ENCODE data around the gene NGEF.
"Not testable (repeated sequence)": the region's sequence is repeated elsewhere in the genome, so short reads cannot be mapped to it uniquely, and the experiment has no call there.

NGEF gene

GRCh38 chr2:233022561-233022960 is 9.5 kb upstream of the NGEF start:
- H3K4me3 ChIP-seq (ENCODE audit: low read depth, low read length) = no peak overlapping the region
- in situ Hi-C loops (cut with HindIII; ENCODE audit: low sequenced_read_pairs) = no loop called here
- DNase-seq (ENCODE audit: low read depth) = no peak
- TF ChIP-seq, protein P1, sequence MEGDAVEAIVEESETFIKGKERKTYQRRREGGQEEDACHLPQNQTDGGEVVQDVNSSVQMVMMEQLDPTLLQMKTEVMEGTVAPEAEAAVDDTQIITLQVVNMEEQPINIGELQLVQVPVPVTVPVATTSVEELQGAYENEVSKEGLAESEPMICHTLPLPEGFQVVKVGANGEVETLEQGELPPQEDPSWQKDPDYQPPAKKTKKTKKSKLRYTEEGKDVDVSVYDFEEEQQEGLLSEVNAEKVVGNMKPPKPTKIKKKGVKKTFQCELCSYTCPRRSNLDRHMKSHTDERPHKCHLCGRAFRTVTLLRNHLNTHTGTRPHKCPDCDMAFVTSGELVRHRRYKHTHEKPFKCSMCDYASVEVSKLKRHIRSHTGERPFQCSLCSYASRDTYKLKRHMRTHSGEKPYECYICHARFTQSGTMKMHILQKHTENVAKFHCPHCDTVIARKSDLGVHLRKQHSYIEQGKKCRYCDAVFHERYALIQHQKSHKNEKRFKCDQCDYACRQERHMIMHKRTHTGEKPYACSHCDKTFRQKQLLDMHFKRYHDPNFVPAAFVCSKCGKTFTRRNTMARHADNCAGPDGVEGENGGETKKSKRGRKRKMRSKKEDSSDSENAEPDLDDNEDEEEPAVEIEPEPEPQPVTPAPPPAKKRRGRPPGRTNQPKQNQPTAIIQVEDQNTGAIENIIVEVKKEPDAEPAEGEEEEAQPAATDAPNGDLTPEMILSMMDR (IDR thresholded peaks at IDR 0.05; ENCODE audit: low read depth, low read length, missing control alignments) = no peak

DNA sequence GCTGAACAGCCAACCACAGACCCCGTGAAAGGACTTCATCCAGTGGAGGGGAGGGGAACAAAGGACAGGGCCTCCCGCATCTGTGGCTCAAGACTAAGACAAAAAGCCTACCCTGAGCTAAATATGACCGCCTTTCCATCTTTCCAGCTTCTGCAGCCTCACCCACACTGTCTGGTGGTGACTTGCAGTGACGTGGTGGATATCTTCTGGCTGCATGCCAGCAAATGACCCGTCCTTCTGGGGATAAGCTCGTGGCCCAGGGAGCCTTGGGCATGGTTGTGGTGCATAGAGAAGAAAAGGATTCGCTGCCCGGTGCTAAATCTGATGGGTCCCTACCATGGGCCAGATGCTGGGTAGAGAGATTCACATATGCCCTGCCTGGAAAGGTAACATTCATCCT is 8.7 kb upstream of the NGEF start:
- DNase-seq (ENCODE audit: low read depth) = no peak
- TF ChIP-seq, protein P1 (IDR thresholded peaks at IDR 0.05; ENCODE audit: low read depth, low read length, missing control alignments) = no peak
- in situ Hi-C loops (cut with HindIII; ENCODE audit: low sequenced_read_pairs) = no loop called here

DNA sequence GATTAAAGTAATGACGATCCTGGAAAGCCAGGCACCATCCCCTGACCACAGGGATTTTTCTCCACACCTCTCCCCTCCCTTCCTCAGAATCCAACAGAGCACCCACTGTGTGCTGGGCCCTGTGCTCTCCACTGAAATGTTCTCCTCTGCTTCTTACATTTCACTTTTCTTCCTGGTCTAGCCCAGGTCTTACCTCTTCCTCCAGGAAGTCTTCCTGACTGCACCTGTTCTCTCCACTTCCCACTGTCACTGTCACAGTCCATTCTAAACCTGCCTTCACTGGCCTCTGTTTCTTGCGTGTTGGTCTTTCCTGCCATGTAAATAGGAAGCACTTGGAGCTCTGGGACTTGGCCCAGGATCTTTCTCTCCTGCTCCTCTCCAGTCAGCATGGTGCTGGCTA is 7.4 kb upstream of the NGEF start:
- no peak overlapping the region for H3K4me3 ChIP-seq (ENCODE audit: low read depth, low read length)
- in situ Hi-C loops (cut with HindIII; ENCODE audit: low sequenced_read_pairs) = no loop called here
- no peak for DNase-seq (ENCODE audit: low read depth)
- TF ChIP-seq, protein P1 (IDR thresholded peaks at IDR 0.05; ENCODE audit: low read depth, low read length, missing control alignments) = no peak

More for the DNA sequence above, 8.7 kb upstream of the NGEF start:
- H3K4me3 ChIP-seq (ENCODE audit: low read depth, low read length) = no peak overlapping the region

DNA sequence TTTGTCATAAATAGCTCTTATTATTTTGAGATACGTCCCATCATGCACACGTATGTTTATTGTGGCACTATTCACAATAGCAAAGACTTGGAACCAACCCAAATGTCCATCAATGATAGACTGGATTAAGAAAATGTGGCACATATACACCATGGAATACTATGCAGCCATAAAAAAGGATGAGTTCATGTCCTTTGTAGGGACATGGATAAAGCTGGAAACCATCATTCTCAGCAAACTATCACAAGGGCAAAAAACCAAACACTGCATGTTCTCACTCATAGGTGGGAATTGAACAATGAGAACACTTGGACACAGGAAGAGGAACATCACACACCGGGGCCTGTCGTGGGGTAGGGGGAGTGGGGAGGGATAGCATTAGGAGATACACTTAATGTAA is 6.6 kb upstream of the NGEF start:
- DNase-seq (ENCODE audit: low read depth); H3K4me3 ChIP-seq (ENCODE audit: low read depth, low read length); in situ Hi-C loops (cut with HindIII; ENCODE audit: low sequenced_read_pairs): not testable (repeated sequence)

- in situ Hi-C loops (cut with HindIII; ENCODE audit: low sequenced_read_pairs) = no loop called here
- no peak overlapping the region for H3K4me3 ChIP-seq (ENCODE audit: low read depth, low read length)
- no peak for DNase-seq (ENCODE audit: low read depth)
- TF ChIP-seq, protein P1 (IDR thresholded peaks at IDR 0.05; ENCODE audit: low read depth, low read length, missing control alignments) = no peak
Measured at GRCh38 chr2:233017947-233018346, 4.9 kb upstream of the NGEF start.

- in situ Hi-C loops (cut with HindIII; ENCODE audit: low sequenced_read_pairs) = no loop called here
- H3K4me3 ChIP-seq (ENCODE audit: low read depth, low read length) = no peak overlapping the region
- TF ChIP-seq, protein P1 (IDR thresholded peaks at IDR 0.05; ENCODE audit: low read depth, low read length, missing control alignments) = no peak
- DNase-seq (ENCODE audit: low read depth) = no peak
Measured at GRCh38 chr2:233015019-233015645, 2.1 kb upstream of the NGEF start.

GRCh38 chr2:233013650-233014049 is 594 bp upstream of the NGEF start:
- in situ Hi-C loops (cut with HindIII; ENCODE audit: low sequenced_read_pairs) = no loop called here
- DNase-seq (ENCODE audit: low read depth) = no peak
- no peak overlapping the region for H3K4me3 ChIP-seq (ENCODE audit: low read depth, low read length)
- TF ChIP-seq, protein P1 (IDR thresholded peaks at IDR 0.05; ENCODE audit: low read depth, low read length, missing control alignments) = no peak
